LNCaP clone FGC (cell line): ENCODE data around the gene BOLA2B.
"Not testable (repeated sequence)": the region's sequence is repeated elsewhere in the genome, so short reads cannot be mapped to it uniquely, and the experiment has no call there.

Source experiments
- DNase-seq: peaks from one replicate; pipeline ENCODE4 v3.0.0-alpha.2; 2011; ENCODE audit warnings: low read depth
- H3K4me3 ChIP-seq: 2 replicates; pipeline ENCODE4 v1.5.1; 2011; ENCODE audit warnings: mild to moderate bottlenecking, low read depth, low read length, control low read depth
- CTCF ChIP-seq: IDR thresholded peaks from 2 replicates; pipeline ENCODE4 v1.5.1; 2012; ENCODE audit warnings: mild to moderate bottlenecking; ENCODE audit not compliant: control insufficient read depth, insufficient read depth; ENCODE audit errors: extremely low read depth

BOLA2B gene

GRCh38 chr16:30184096-30184890 lies 9.2 kb downstream of the BOLA2B start:
- TF ChIP-seq CTCF: no peak
- no peak overlapping the region for H3K4me3 ChIP-seq
- no peak for DNase-seq

GRCh38 chr16:30183233-30184095 lies 10.0 kb downstream of the BOLA2B start, which contains the start of gene CORO1A:
Gene CORO1A, plus strand, starts transcription at chr16:30183602. Its CDS starts 1,608 bp downstream, at chr16:30185210.
- no peak for TF ChIP-seq CTCF
- H3K4me3 ChIP-seq: peak within 1 kb of the TSS; percentile 53
- peak; percentile 28 for DNase-seq

- no peak for DNase-seq
- no peak overlapping the region for H3K4me3 ChIP-seq
- TF ChIP-seq CTCF: no peak
Observed at GRCh38 chr16:30180741-30181140, 12.7 kb downstream of the BOLA2B start.

- no peak for TF ChIP-seq CTCF
Observed at GRCh38 chr16:30179931-30180330, 13.5 kb downstream of the BOLA2B start.

GRCh38 chr16:30179195-30179594 lies 14.3 kb downstream of the BOLA2B start:
- no peak overlapping the region for H3K4me3 ChIP-seq
- TF ChIP-seq CTCF: no peak
- DNase-seq: no peak

More at GRCh38 chr16:30179931-30180330, 13.5 kb downstream of the BOLA2B start:
- no peak for DNase-seq
- no peak overlapping the region for H3K4me3 ChIP-seq

GRCh38 chr16:30176876-30177275 lies 16.6 kb downstream of the BOLA2B start:
- not testable (repeated sequence) for DNase-seq, H3K4me3 ChIP-seq

- H3K4me3 ChIP-seq: no peak overlapping the region
- no peak for DNase-seq
- TF ChIP-seq CTCF: no peak
Observed at GRCh38 chr16:30173054-30173453, 20.4 kb downstream of the BOLA2B start.

- not testable (repeated sequence) for DNase-seq, H3K4me3 ChIP-seq
Observed at GRCh38 chr16:30170145-30170544, 23.3 kb downstream of the BOLA2B start.

- not testable (repeated sequence) for DNase-seq, H3K4me3 ChIP-seq
Observed at GRCh38 chr16:30169416-30169815, 24.1 kb downstream of the BOLA2B start.

GRCh38 chr16:30168746-30169145 lies 24.7 kb downstream of the BOLA2B start:
- H3K4me3 ChIP-seq, DNase-seq: not testable (repeated sequence)
